ENCODE results near the gene XRCC3.
A peak's percentile ranks its signal among the peaks of the same experiment; 100 is the strongest.

XRCC3 gene

DNA sequence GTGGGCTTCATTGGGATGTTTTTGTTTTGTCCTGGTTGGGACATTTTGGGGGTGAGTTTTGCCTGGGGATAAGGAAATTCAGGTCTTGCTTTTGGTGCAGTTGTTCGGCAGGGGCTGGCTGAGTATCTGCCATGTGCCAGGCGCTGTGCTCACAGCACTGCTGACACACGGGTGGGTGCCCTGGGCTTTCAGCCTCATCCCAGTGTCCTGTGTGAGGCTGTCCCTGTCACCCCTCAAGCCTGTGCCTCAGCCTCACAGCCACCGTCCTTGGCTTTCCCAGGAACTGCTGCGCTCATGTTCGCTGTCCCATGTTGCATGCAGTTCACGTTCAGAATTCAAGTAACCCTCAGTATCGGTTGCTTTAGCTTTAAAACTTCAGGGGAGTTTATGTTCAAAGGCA, 24.9 kb downstream of the XRCC3 start:
- no peak for DNase-seq

GRCh38 chr14:103688906-103689902, 26.0 kb downstream of the XRCC3 start:
- no peak for DNase-seq

DNA sequence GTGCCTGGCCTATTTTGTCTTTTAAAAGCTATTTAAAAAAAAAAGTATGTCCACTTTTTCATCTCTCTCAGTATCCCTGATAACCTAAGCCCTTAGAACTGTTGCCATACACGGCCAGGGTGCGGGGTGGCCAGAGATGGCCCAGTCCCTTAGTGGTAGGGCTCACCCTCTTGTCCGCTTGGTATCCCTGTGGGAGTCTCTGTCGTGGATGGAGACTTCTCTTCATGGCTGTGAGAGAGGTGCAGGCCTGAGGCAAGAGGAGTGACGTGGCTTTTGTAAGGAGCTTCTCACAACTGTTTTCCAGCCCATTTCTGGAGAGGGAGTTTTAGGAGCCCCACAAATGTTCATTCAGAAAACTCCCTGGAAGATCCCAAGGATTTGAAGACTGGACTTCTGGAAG, 26.8 kb downstream of the XRCC3 start:
- DNase-seq, result no peak

DNA sequence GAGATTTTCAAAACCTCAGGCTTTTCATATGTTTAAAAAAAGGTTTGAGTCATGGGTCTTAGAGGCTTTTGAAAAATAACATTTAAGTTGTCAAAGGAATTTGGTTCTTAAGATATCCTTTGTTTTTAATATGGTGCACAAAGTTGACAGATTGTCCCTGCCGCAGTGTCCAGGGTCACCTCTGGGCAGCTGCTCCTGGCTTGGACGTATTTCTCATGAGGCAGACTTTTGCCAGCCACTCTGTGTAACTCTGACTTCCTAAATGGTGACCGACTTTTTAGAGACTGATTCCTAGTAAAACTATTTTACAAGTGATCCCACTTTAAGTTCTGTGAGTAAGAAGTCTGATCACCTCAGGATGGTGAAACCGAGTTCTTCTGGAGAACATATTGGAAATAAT, 27.5 kb downstream of the XRCC3 start:
- DNase-seq, result no peak

- no peak for DNase-seq
Measured at GRCh38 chr14:103686831-103687485, 28.3 kb downstream of the XRCC3 start.

DNA sequence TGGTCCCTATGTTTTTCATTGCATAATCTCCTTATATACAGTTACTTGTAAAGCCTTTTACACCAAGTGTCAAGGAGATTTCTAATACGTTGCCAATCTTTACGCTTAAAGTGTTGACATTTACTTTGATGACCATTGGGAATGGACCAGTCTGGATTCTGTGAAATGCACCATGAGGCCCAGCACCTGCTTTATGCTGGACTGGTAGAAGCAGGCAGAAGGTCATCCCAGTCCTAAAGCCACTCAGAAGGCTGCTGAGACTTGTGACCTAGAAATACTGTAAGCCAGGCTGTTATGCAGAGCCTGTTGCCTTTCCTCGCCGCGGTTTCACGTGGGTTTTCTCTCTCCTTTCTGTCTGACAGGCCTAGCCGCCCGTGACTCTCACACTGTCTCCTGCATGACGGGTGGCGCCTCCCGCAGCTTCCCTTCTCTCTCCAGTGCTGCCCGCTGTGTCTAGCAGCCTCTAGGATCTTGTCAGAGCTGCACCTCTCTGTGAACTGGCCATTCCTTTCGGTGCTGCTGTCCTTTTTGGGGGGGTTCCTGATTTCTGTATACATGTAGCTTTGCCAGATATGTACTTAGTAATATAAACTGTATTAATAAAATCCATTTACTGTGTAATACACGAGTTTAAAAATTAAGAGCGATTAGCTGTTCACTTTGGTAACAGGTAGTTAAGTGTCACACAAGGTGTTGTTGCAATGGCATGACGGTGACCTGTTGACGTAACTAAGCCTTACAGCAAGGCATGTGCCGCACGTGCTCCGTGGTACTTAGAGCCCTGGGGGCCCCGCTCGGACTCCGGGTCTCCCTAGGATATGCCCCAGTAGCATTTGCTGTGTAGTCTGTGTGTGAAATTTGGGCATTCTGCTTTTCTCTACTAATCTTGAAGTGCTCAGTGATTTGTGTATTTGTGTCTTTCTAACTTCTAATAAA, 29.7 kb downstream of the XRCC3 start:
- no peak for DNase-seq

GRCh38 chr14:103684871-103685270, 30.4 kb downstream of the XRCC3 start:
- no peak for DNase-seq

DNA sequence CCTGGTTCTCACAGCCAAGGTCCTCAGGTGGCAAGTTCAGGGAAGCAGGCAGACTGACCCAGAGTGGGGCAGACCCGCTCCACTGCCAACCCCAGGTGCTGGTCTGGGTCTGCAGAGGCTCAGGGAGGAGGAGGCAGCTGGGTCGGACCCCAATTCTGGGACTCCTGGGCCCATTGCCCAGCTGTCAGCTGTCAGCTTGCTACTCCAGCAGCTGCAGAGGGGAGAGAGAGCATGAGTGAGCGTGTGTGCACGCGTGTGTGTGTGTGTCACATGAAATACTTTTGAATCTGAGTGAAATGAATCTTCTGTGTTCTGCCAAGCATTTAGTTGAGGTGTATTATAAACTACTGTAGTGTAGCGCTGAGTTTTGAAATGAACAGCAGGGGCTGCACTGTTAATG, 30.8 kb downstream of the XRCC3 start:
- DNase-seq, result no peak

GRCh38 chr14:103683139-103683538, 32.1 kb downstream of the XRCC3 start:
- DNase-seq, result no peak

GRCh38 chr14:103680491-103681231, 34.6 kb downstream of the XRCC3 start:
- DNase-seq, result no peak

DNA sequence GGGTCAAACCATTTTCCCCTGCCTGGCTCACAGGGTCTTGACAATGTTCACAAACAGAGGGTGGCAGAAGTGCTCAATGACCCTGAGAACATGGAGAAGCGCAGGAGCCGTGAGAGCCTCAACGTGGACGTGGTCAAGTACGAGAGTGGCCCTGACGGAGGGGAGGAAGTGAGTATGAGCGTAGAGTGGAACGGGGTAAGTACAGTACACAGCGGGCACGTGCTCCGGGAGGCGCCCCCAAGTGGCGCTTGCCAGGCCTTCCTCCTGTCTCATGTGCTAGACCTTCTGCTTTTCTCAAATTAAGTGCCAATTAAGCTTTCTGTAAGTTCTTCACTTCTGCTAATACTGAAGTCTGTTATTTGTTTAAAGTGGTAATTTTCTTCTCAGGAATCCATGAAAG, 35.9 kb downstream of the XRCC3 start:
- DNase-seq, result peak; percentile 44

- DNase-seq, result no peak
Measured at GRCh38 chr14:103676881-103677675, 38.2 kb downstream of the XRCC3 start.

- DNase-seq, result no peak
Measured at GRCh38 chr14:103675957-103676356, 39.3 kb downstream of the XRCC3 start.

DNA sequence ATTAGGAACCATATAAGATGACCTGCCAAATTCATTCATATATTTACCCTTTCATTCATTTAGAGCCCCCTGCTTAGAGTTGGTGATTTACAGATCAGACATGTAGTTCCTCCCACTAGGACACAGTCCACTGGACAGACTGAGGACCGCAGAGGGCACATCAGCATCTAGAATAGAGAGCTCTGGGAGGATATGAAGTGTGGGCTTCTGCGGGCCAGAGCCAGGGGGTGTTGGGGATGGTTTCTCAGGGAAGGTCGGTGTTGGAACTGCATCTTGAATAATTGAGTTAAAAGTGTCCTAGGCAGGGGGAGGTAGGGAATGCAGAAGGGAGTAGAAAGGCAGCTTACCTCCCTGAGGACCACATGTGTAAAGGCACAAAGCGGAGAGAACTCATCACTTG, 43.3 kb downstream of the XRCC3 start:
- no peak for DNase-seq

DNA sequence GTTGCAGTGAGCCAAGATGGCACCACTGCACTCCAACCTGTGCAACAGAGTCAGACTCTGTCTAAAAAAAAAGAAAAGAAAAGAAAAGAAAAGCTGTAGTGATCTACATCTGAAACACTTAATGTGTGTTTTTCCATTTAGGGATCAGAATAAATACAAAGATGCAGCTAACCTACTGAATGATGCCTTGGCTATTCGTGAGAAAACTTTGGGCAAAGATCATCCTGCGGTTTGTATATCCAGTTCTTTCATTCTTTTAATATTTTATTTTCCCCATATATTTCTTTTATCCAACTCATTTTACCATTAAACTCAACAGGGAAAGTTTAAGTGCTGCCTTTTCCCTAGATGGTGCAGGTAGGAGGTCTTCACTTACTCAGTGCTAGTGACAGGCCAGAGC, 45.9 kb downstream of the XRCC3 start:
- no peak for DNase-seq

- no peak for DNase-seq
Measured at GRCh38 chr14:103668117-103668516, 47.1 kb downstream of the XRCC3 start.

GRCh38 chr14:103667671-103668070, 47.6 kb downstream of the XRCC3 start:
- DNase-seq, result no peak

DNA sequence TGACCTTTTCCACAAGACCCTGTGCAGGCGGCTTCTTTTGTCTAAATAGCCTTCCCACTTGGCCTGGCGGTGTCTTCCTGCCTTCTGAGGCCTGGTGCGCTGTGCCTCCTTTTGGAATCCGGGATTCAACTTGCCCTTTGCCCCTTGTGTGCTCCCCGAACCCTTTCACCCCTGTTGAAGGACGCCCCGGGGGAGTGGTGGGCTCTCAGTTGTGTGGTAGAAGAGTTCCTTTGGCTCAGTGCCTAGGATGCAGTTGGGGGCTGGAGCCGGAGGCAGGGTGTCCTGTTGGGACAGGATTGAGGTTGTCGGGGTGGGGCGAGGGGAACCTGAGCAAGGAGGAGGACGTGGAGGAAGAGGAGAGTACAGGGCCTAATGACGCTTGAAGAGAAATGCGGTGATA, 51.7 kb downstream of the XRCC3 start:
- no peak for DNase-seq

- no peak for DNase-seq
Measured at GRCh38 chr14:103662591-103662990, 52.7 kb downstream of the XRCC3 start.

DNA sequence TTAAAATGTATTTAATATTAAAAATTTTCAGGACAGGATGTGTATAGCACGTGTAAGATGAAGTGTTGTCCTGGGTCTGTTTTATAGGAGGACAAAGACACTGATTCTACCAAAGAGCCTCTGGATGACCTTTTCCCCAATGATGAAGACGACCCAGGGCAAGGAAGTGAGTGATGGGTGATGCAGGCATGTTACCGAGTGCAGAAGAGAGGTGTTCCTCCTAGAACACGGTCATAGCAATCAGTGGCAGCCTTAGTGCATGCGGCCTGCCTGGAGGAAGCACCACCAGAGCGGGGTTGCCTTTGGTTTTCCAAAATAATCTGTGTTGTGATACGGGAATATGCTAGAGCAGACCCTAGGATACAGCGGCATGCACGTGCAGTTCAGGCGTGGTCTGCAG, 53.2 kb downstream of the XRCC3 start:
- no peak for DNase-seq

GRCh38 chr14:103659631-103660030, 55.6 kb downstream of the XRCC3 start:
- no peak for DNase-seq

- no peak for DNase-seq
Measured at GRCh38 chr14:103657471-103657870, 57.8 kb downstream of the XRCC3 start.
